Endodermal cell (in vitro differentiated cells): ENCODE measurements around the gene SCD5. TPM values are rescaled to one million over a fixed set of nuclear protein-coding genes. Genes with fewer than 3 reads are reported as not detected.
"Not testable (repeated sequence)": the region's sequence is repeated elsewhere in the genome, so short reads cannot be mapped to it uniquely, and the experiment has no call there.

Source experiments
- DNase-seq: peaks from one replicate; pipeline ENCODE4 v3.0.0-alpha.2; 2017
- H3K27ac ChIP-seq: 2 replicates; pipeline ENCODE4 v1.5.1; 2013; ENCODE audit warnings: mild to moderate bottlenecking, low read depth, low read length, moderate library complexity
- H3K27me3 ChIP-seq: 2 replicates; pipeline ENCODE4 v1.6.1; 2013; ENCODE audit warnings: mild to moderate bottlenecking, low read length, moderate library complexity; ENCODE audit not compliant: insufficient read depth, control insufficient read depth, poor library complexity, severe bottlenecking
- H3K36me3 ChIP-seq: 2 replicates; pipeline ENCODE4 v1.7.0; 2013; ENCODE audit warnings: mild to moderate bottlenecking, low read length, moderate library complexity; ENCODE audit not compliant: control insufficient read depth, insufficient read depth
- H3K4me1 ChIP-seq: one replicate; pipeline ENCODE4 v1.7.0; 2013; ENCODE audit warnings: low read length; ENCODE audit not compliant: control insufficient read depth, insufficient read depth
- H3K4me3 ChIP-seq: 2 replicates; pipeline ENCODE4 v1.5.1; 2013; ENCODE audit warnings: mild to moderate bottlenecking, low read length, moderate library complexity
- H3K9ac ChIP-seq: 2 replicates; pipeline ENCODE4 v1.6.1; 2013; ENCODE audit warnings: mild to moderate bottlenecking, low read length, moderate library complexity; ENCODE audit not compliant: poor library complexity, severe bottlenecking; ENCODE audit errors: extremely low read depth
- H3K9me3 ChIP-seq: 2 replicates; pipeline ENCODE4 v1.6.1; 2013; ENCODE audit warnings: mild to moderate bottlenecking, low read length, moderate library complexity; ENCODE audit not compliant: control insufficient read depth
- H3K27ac Mint-ChIP-seq: 2 replicates; pipeline ENCODE4 v1.8.0; 2020; ENCODE audit warnings: mixed read lengths
- H3K27me3 Mint-ChIP-seq: 2 replicates; pipeline ENCODE4 v1.8.0; 2021; ENCODE audit warnings: mild to moderate bottlenecking, mixed read lengths; ENCODE audit not compliant: insufficient read depth
- H3K36me3 Mint-ChIP-seq: 2 replicates; pipeline ENCODE4 v1.8.0; 2020; ENCODE audit warnings: low read depth, mixed read lengths
- H3K4me1 Mint-ChIP-seq: 2 replicates; pipeline ENCODE4 v1.8.0; 2020; ENCODE audit warnings: mixed read lengths
- H3K4me3 Mint-ChIP-seq: 2 replicates; pipeline ENCODE4 v1.8.0; 2020; ENCODE audit warnings: mild to moderate bottlenecking, moderate library complexity, mixed read lengths
- H3K9me3 Mint-ChIP-seq: 2 replicates; pipeline ENCODE4 v1.8.0; 2020; ENCODE audit warnings: mild to moderate bottlenecking, mixed read lengths
- CTCF ChIP-seq: fragments of 200-600 bp; sonication (generic); conservative IDR thresholded peaks from 2 replicates; pipeline ENCODE4 v1.5.0; 2021; ENCODE audit warnings: antibody characterized with exemption, mild to moderate bottlenecking
- WGBS, 2 experiments: methylation state at CpG; one replicate each; pipeline versions ENCODE4 v1.1.5 to v1.1.7; 2013; ENCODE audit warnings: missing lambda C conversion rate in 2 of 2, mixed read lengths in 1 of 2; ENCODE audit not compliant: insufficient coverage in 1 of 2, insufficient read length in 1 of 2; 5-methylcytosine and 5-hydroxymethylcytosine counted together
- total RNA-seq, 2 donors: library from RNA; stranded (reverse); fragmentation: NEBNext Ultra II Directional in 1 of 2; extraction: Animal tissue kit (Norgen Biotek cat#: 25700) in 1 of 2; gene quantifications; 2 replicates in 1 of 2; 3 replicates in 1 of 2; pipeline ENCODE4 v1.2.1, GENCODE V29; 2021

The SCD5 gene
- total RNA-seq, 2 donors from 2014 or later, result 3.2 to 5.2 TPM

GRCh38 chr4:82833696-82834313 is 35.2 kb upstream of the SCD5 start:
- no peak for DNase-seq
- Mint-ChIP-seq H3K9me3 (peaks cover 1% of the 10 kb centered on the region), H3K36me3 (peaks cover 58% of the 10 kb centered on the region), H3K27me3 (no peaks in the 10 kb centered on the region), H3K27ac (no peak overlapping the region), H3K4me3 (no peak overlapping the region), H3K4me1 (no peaks in the 10 kb centered on the region)
- Histone ChIP-seq H3K36me3 (peaks cover 83% of the 10 kb centered on the region), H3K27ac (no peak overlapping the region), H3K9ac (no peak overlapping the region), H3K4me3 (no peak overlapping the region), H3K4me1 (no peaks in the 10 kb centered on the region), H3K27me3 (no peaks in the 10 kb centered on the region), H3K9me3 (no peaks in the 10 kb centered on the region)
- no peak for TF ChIP-seq CTCF
- WGBS, 2 experiments, result 71 to 100% methylated on average over 1 of the region's 1 CpG

GRCh38 chr4:82833060-82833459 is 34.5 kb upstream of the SCD5 start:
- 96% methylated on average over 3 of the region's 4 CpGs; no CpG with 5 or more reads in 1 of the 2 experiments for WGBS, 2 experiments
- H3K36me3 ChIP-seq, result peaks cover 83% of the 10 kb centered on the region
- H3K9me3 Mint-ChIP-seq, H3K27ac Mint-ChIP-seq, H3K4me3 ChIP-seq, DNase-seq, H3K4me1 Mint-ChIP-seq, H3K27me3 Mint-ChIP-seq, H3K4me3 Mint-ChIP-seq, H3K9ac ChIP-seq, H3K27ac ChIP-seq, H3K27me3 ChIP-seq, H3K9me3 ChIP-seq, H3K4me1 ChIP-seq: not testable (repeated sequence)
- H3K36me3 Mint-ChIP-seq, result peaks cover 62% of the 10 kb centered on the region

GRCh38 chr4:82825425-82825824 is 26.8 kb upstream of the SCD5 start:
- Histone ChIP-seq H3K9ac (no peak overlapping the region), H3K4me1 (no peaks in the 10 kb centered on the region), H3K27ac (no peak overlapping the region), H3K36me3 (peaks cover 96% of the 10 kb centered on the region), H3K9me3 (no peaks in the 10 kb centered on the region), H3K4me3 (no peak overlapping the region), H3K27me3 (no peaks in the 10 kb centered on the region)
- H3K4me3 Mint-ChIP-seq, result no peak overlapping the region
- H3K4me1 Mint-ChIP-seq, result no peaks in the 10 kb centered on the region
- DNase-seq, result no peak
- TF ChIP-seq CTCF, result no peak
- no peak overlapping the region for H3K27ac Mint-ChIP-seq
- 93 to 100% methylated on average over 3 of the region's 3 CpGs for WGBS, 2 experiments
- H3K36me3 Mint-ChIP-seq, result peaks cover 73% of the 10 kb centered on the region
- no peaks in the 10 kb centered on the region for H3K9me3 Mint-ChIP-seq
- no peaks in the 10 kb centered on the region for H3K27me3 Mint-ChIP-seq

GRCh38 chr4:82823062-82823461 is 24.5 kb upstream of the SCD5 start:
- Mint-ChIP-seq H3K9me3 (no peaks in the 10 kb centered on the region), H3K27ac (no peak overlapping the region), H3K4me3 (no peak overlapping the region), H3K27me3 (no peaks in the 10 kb centered on the region), H3K4me1 (no peaks in the 10 kb centered on the region), H3K36me3 (peaks cover 80% of the 10 kb centered on the region)
- H3K36me3 ChIP-seq, result peaks cover 95% of the 10 kb centered on the region
- H3K9me3 ChIP-seq, result no peaks in the 10 kb centered on the region
- H3K27me3 ChIP-seq, result no peaks in the 10 kb centered on the region
- H3K27ac ChIP-seq, result no peak overlapping the region
- no peak for DNase-seq
- no peak overlapping the region for H3K9ac ChIP-seq
- no peak for TF ChIP-seq CTCF
- H3K4me1 ChIP-seq, result no peaks in the 10 kb centered on the region
- no peak overlapping the region for H3K4me3 ChIP-seq
- 86 to 97% methylated on average over 2 to 5 of the region's 5 CpGs for WGBS, 2 experiments
